Breast epithelium (tissue), 4 donors: ENCODE measurements around the gene ATP13A1. TPM values are rescaled to one million over a fixed set of nuclear protein-coding genes. Genes with fewer than 3 reads are reported as not detected.

Source experiments
- DNase-seq, 2 donors: peaks; one replicate each; pipeline ENCODE4 v3.0.0-alpha.2; 2019; ENCODE audit warnings: low spot score in 2 of 2
- H3K27ac ChIP-seq, 2 donors: fragments of 200-600 bp; sonication (generic) in 1 of 2; one replicate each; pipeline ENCODE4 v1.5.1; 2016 to 2019; ENCODE audit warnings: mild to moderate bottlenecking in 1 of 2
- H3K27me3 ChIP-seq, 2 donors: fragments of 200-600 bp; sonication (generic) in 1 of 2; one replicate each; pipeline versions ENCODE4 v1.5.1 to v1.6.0; 2017 to 2019; ENCODE audit warnings: control low read depth in 1 of 2, mild to moderate bottlenecking in 1 of 2
- H3K36me3 ChIP-seq: fragments of 200-600 bp; one replicate; pipeline ENCODE4 v1.5.1; 2019
- H3K4me1 ChIP-seq, 2 donors: fragments of 200-600 bp; sonication (generic); one replicate each; pipeline ENCODE4 v1.5.1; 2016 to 2019; ENCODE audit warnings: control low read depth in 1 of 2
- H3K4me3 ChIP-seq, 3 donors: fragments of 200-600 bp; sonication (generic); 1 replicate in 2 of 3; 2 replicates in 1 of 3; pipeline ENCODE4 v1.5.1; 2016 to 2019; ENCODE audit warnings: mild to moderate bottlenecking in 3 of 3, moderate library complexity in 2 of 3
- H3K9me3 ChIP-seq, 2 donors: fragments of 200-600 bp; sonication (generic) in 1 of 2; one replicate each; pipeline ENCODE4 v1.5.1; 2016 to 2019; ENCODE audit warnings: control low read depth in 1 of 2
- CTCF ChIP-seq, 3 donors: fragments of 450-650 bp; IDR thresholded peaks; one replicate each; pipeline ENCODE4 v1.5.1; 2016 to 2017; ENCODE audit warnings: antibody characterized with exemption in 3 of 3, mild to moderate bottlenecking in 3 of 3, moderate library complexity in 3 of 3
- POLR2A ChIP-seq: fragments of 450-650 bp; IDR thresholded peaks from one replicate; pipeline ENCODE4 v1.6.1; 2016; ENCODE audit warnings: antibody characterized with exemption, mild to moderate bottlenecking, moderate library complexity
- POLR2AphosphoS5 ChIP-seq, 3 donors: sonication (generic); formaldehyde crosslinking; IDR thresholded peaks; one replicate each; pipeline ENCODE4 v1.6.1; 2017; ENCODE audit warnings: antibody characterized with exemption in 3 of 3
- intact Hi-C: fragments of 100-400 bp; cut with DNase I; formaldehyde crosslinking; loops from one replicate; pipeline ENCODE4 v1.15.1; 2023; ENCODE audit warnings: low total_unique reads
- total RNA-seq, 3 donors: library from RNA; depleted of rRNA; stranded (reverse); fragments of >200 nt; gene quantifications; one replicate each; pipeline ENCODE4 v1.1.0, GENCODE V29; 2016

ATP13A1 gene
- total RNA-seq, 3 donors from 2014 or later: 155 to 222 (median 189) TPM

GRCh38 chr19:19653597-19654147, 9.8 kb downstream of the ATP13A1 start:
- Histone ChIP-seq H3K27ac (no peak overlapping the region), H3K4me1 (no peaks in the 10 kb centered on the region), H3K4me3 (no peak overlapping the region), H3K27me3 (no peaks in the 10 kb centered on the region), H3K36me3 (peaks cover 23% of the 10 kb centered on the region), H3K9me3 (no peaks in the 10 kb centered on the region)
- intact Hi-C loops: no loop called here
- TF ChIP-seq POLR2A (no peak), CTCF (IDR thresholded peaks at IDR 0.05) (no peak), POLR2AphosphoS5 (IDR thresholded peaks at IDR 0.05) (no peak)
- no peak for DNase-seq

- H3K9me3 ChIP-seq: no peaks in the 10 kb centered on the region
- DNase-seq: no peak
- H3K4me3 ChIP-seq: no peak overlapping the region
- TF ChIP-seq POLR2A: no peak
- no peak overlapping the region for H3K27ac ChIP-seq
- intact Hi-C loops: no loop called here
- no peaks in the 10 kb centered on the region for H3K4me1 ChIP-seq
- H3K27me3 ChIP-seq: no peaks in the 10 kb centered on the region
- peaks cover 23% of the 10 kb centered on the region for H3K36me3 ChIP-seq
Measured at GRCh38 chr19:19652482-19653295, 10.8 kb downstream of the ATP13A1 start.

GRCh38 chr19:19651076-19651475, 12.4 kb downstream of the ATP13A1 start:
- Histone ChIP-seq H3K4me3 (no peak overlapping the region), H3K9me3 (no peaks in the 10 kb centered on the region), H3K36me3 (peaks cover 33% of the 10 kb centered on the region), H3K4me1 (no peaks in the 10 kb centered on the region), H3K27me3 (no peaks in the 10 kb centered on the region), H3K27ac (no peak overlapping the region)
- DNase-seq: no peak
- TF ChIP-seq POLR2AphosphoS5 (IDR thresholded peaks at IDR 0.05): no peak
- no peak for TF ChIP-seq POLR2A
- TF ChIP-seq CTCF (IDR thresholded peaks at IDR 0.05): no peak
- intact Hi-C loops: no loop called here

- Histone ChIP-seq H3K27me3 (no peaks in the 10 kb centered on the region), H3K27ac (no peak overlapping the region), H3K4me3 (no peak overlapping the region), H3K36me3 (peaks cover 27% of the 10 kb centered on the region), H3K9me3 (no peaks in the 10 kb centered on the region), H3K4me1 (no peaks in the 10 kb centered on the region)
- intact Hi-C loops: no loop called here
- TF ChIP-seq POLR2AphosphoS5 (IDR thresholded peaks at IDR 0.05) (no peak), CTCF (IDR thresholded peaks at IDR 0.05) (no peak), POLR2A (no peak)
- DNase-seq: no peak
Measured at GRCh38 chr19:19650331-19650730, 13.1 kb downstream of the ATP13A1 start.

- peaks cover 21% of the 10 kb centered on the region for H3K36me3 ChIP-seq
Measured at GRCh38 chr19:19649580-19649995, 13.9 kb downstream of the ATP13A1 start.

More at GRCh38 chr19:19649580-19649995, 13.9 kb downstream of the ATP13A1 start:
- DNase-seq: no peak
- Histone ChIP-seq H3K27me3 (no peaks in the 10 kb centered on the region), H3K4me1 (no peaks in the 10 kb centered on the region), H3K4me3 (no peak overlapping the region), H3K27ac (no peak overlapping the region), H3K9me3 (no peaks in the 10 kb centered on the region)
- TF ChIP-seq POLR2A (no peak), CTCF (IDR thresholded peaks at IDR 0.05) (no peak), POLR2AphosphoS5 (IDR thresholded peaks at IDR 0.05) (no peak)
- intact Hi-C loops: loop anchor here (5.0 kb wide), 1 partner anchor 117 kb away; no protein-coding TSS in a partner anchor
